ENCODE results near the gene CCDC43. TPM values are rescaled to one million over a fixed set of nuclear protein-coding genes. Genes with fewer than 3 reads are reported as not detected.

Gene CCDC43
- total and polyA plus RNA-seq, 2 of the 13 experiments (the other 11 are each of a cell fraction or from before 2014, with no cell fraction given), result 17.5 to 94.8 TPM

DNA sequence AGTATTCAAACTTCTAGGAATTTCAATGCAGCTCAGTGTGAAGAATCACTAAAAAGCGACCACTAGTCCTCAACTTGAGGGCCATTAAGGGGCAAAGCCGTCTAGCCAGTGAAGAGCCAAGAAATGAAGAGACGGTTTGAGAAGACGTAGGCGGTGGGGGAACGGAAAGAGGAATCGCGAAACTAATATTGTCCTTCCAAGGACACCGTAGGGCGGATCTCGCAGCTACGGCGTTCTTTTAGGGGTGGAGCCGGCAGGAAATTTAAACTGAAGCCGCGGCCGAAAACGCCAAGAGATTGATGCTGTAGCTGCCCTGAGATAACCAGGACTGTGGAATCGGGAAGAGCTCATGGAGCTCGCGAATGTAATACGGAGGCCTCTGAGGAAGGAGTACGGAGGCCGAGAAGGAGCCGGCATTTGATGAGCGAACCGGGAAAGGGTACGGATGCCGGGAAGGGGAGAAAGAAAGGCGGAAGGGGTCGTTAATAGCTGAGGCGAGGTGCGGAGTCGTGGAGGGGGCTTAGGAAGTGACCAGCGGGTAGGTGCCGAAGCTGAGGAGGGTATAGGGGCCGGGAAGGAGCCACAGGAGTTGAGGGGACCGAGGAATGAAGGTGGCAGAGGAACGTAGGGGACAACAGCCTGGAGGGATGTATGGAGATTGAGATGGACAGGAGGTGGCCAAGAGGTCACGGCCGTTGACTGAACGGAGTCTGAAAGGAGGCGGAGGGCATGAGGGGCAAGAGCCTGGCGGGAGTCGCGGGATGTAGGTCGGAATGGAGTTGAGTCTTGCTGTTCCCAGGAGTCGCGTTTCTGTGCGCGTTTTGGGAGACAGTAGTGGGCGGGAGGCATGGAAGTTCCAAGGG, 19.1 kb upstream of the CCDC43 start, which contains the start of gene DBF4B (continued):
- TF ChIP-seq ZNF609 (CRISPR knock-in tag; IDR thresholded peaks at IDR 0.05; ENCODE audit: borderline replicate concordance) (no peak), ZC3H13 (CRISPR knock-in tag; IDR thresholded peaks at IDR 0.05) (peak; percentile 61; the same call in 1 of the 2 replicates), POGZ (CRISPR knock-in tag; IDR thresholded peaks at IDR 0.05) (peak; percentile 88), ZNF879 (CRISPR knock-in tag; IDR thresholded peaks at IDR 0.05) (no peak), ELF3 (CRISPR knock-in tag; IDR thresholded peaks at IDR 0.05) (peak; percentile 80), ZNF780A (CRISPR knock-in tag; IDR thresholded peaks at IDR 0.05) (0 out of 2 replicates have a peak, but pooled peaks have one; percentile 74), ZNF205 (CRISPR knock-in tag; IDR thresholded peaks at IDR 0.05) (peak; percentile 83; the same call in 1 of the 2 replicates), ZNF484 (CRISPR knock-in tag; IDR thresholded peaks at IDR 0.05; ENCODE audit: borderline replicate concordance, low read depth) (no peak), JDP2 (CRISPR knock-in tag; IDR thresholded peaks at IDR 0.05; ENCODE audit: borderline replicate concordance) (no peak), CREB3 (CRISPR knock-in tag; IDR thresholded peaks at IDR 0.05) (peak; percentile 1; the same call in 1 of the 2 replicates), ZMYM3 (CRISPR knock-in tag; IDR thresholded peaks at IDR 0.05) (peak; percentile 67), ZNF616 (CRISPR knock-in tag; IDR thresholded peaks at IDR 0.05; ENCODE audit: low read depth) (no peak), ZNF562 (CRISPR knock-in tag; IDR thresholded peaks at IDR 0.05; ENCODE audit: borderline replicate concordance) (no peak), THYN1 (CRISPR knock-in tag; IDR thresholded peaks at IDR 0.05; ENCODE audit: borderline replicate concordance, low read depth) (peak; percentile 95; the same call in 1 of the 2 replicates), ZZZ3 (CRISPR knock-in tag; IDR thresholded peaks at IDR 0.05; ENCODE audit: borderline replicate concordance) (peak; percentile 67; the same call in 1 of the 2 replicates), MIER2 (CRISPR knock-in tag; IDR thresholded peaks at IDR 0.05) (peak; percentile 78), SOX13 (IDR thresholded peaks at IDR 0.05) (peak; percentile 64), SOX13 (CRISPR knock-in tag; conservative IDR thresholded peaks at IDR 0.05 in 1 of 2, IDR thresholded peaks at IDR 0.05 in 1 of 2) (peak in 1 of 2 experiments; percentile 51; a peak in 1 of 4 replicates)
- TF ChIP-seq, protein P1, sequence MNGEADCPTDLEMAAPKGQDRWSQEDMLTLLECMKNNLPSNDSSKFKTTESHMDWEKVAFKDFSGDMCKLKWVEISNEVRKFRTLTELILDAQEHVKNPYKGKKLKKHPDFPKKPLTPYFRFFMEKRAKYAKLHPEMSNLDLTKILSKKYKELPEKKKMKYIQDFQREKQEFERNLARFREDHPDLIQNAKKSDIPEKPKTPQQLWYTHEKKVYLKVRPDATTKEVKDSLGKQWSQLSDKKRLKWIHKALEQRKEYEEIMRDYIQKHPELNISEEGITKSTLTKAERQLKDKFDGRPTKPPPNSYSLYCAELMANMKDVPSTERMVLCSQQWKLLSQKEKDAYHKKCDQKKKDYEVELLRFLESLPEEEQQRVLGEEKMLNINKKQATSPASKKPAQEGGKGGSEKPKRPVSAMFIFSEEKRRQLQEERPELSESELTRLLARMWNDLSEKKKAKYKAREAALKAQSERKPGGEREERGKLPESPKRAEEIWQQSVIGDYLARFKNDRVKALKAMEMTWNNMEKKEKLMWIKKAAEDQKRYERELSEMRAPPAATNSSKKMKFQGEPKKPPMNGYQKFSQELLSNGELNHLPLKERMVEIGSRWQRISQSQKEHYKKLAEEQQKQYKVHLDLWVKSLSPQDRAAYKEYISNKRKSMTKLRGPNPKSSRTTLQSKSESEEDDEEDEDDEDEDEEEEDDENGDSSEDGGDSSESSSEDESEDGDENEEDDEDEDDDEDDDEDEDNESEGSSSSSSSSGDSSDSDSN (CRISPR knock-in tag; IDR thresholded peaks at IDR 0.05), result no peak; the same call in 1 of the 2 replicates
- TF ChIP-seq, protein P2, sequence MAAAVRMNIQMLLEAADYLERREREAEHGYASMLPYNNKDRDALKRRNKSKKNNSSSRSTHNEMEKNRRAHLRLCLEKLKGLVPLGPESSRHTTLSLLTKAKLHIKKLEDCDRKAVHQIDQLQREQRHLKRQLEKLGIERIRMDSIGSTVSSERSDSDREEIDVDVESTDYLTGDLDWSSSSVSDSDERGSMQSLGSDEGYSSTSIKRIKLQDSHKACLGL (CRISPR knock-in tag; IDR thresholded peaks at IDR 0.05), result peak; percentile 77
